ENCODE measurements around the gene THEMIS2. TPM values are rescaled to one million over a fixed set of nuclear protein-coding genes. Genes with fewer than 3 reads are reported as not detected.

Gene THEMIS2
- total and polyA plus RNA-seq, 10 of the 15 experiments (the other 5 are each of a cell fraction or from before 2014, with no cell fraction given) = 9.1 to 114 (median 38.3) TPM

- TF ChIP-seq KDM1A (IDR thresholded peaks at IDR 0.05; ENCODE audit: borderline replicate concordance) (no peak), NBN (IDR thresholded peaks at IDR 0.05) (no peak; the same call in 1 of the 2 replicates), SMARCA5 (IDR thresholded peaks at IDR 0.05) (peak; percentile 99), SREBF2 (IDR thresholded peaks at IDR 0.05; ENCODE audit: low read length) (0 out of 2 replicates have a peak, but pooled peaks have one; percentile 22), HDAC6 (IDR thresholded peaks at IDR 0.05; ENCODE audit: unreplicated experiment) (no peak), MYB (IDR thresholded peaks at IDR 0.05; ENCODE audit: borderline replicate concordance, low read depth, low read length) (no peak), PML (IDR thresholded peaks at IDR 0.05; ENCODE audit: low read length) (0 out of 2 replicates have a peak, but pooled peaks have one; percentile 9), CBX3 (IDR thresholded peaks at IDR 0.05; ENCODE audit: borderline replicate concordance, low read depth) (no peak), ZNF24 (IDR thresholded peaks at IDR 0.05) (no peak), PRDM15 (CRISPR knock-in tag; IDR thresholded peaks at IDR 0.05) (peak; percentile 75; the same call in 1 of the 2 replicates), ZBTB33 (IDR thresholded peaks at IDR 0.05) (no peak), USF2 (IDR thresholded peaks at IDR 0.05; ENCODE audit: borderline replicate concordance, low read depth, low read length) (peak; percentile 54; the same call in 1 of the 2 replicates), USF1 (IDR thresholded peaks at IDR 0.05; ENCODE audit: borderline replicate concordance, extremely low read length, insufficient read depth, low read depth, low read length) (peak; percentile 29)
Observed at GRCh38 chr1:27884006-27884954, 11.9 kb downstream of the THEMIS2 start (continued).

All from GM12878 (cell line).